ENCODE measurements around the gene HS3ST4. TPM values are rescaled to one million over a fixed set of nuclear protein-coding genes. Genes with fewer than 3 reads are reported as not detected.

The HS3ST4 gene
- total RNA-seq, 1 donor from 2014 or later = 0.18 TPM

- no peak for TF ChIP-seq CTCF (IDR thresholded peaks at IDR 0.05)
- H3K36me3 ChIP-seq = no peaks in the 10 kb centered on the region
- no peak overlapping the region for H3K4me3 ChIP-seq
- ATAC-seq (no peak), DNase-seq (no peak)
- H3K27ac ChIP-seq = no peak overlapping the region
- H3K4me1 ChIP-seq = no peaks in the 10 kb centered on the region
- H3K9me3 ChIP-seq = no peaks in the 10 kb centered on the region
- intact Hi-C loops (cut with DNase I) = no loop called here
- no peaks in the 10 kb centered on the region for H3K27me3 ChIP-seq (ENCODE audit: low read depth)
These were observed 297.1 kb downstream of the HS3ST4 start for GRCh38 chr16:25988882-25989281.

GRCh38 chr16:25996052-25996451, 304.3 kb downstream of the HS3ST4 start:
- DNase-seq (no peak), ATAC-seq (no peak)
- no peak for TF ChIP-seq CTCF (IDR thresholded peaks at IDR 0.05)
- Histone ChIP-seq H3K9me3 (no peaks in the 10 kb centered on the region), H3K27ac (no peak overlapping the region), H3K4me3 (no peak overlapping the region), H3K27me3 (ENCODE audit: low read depth) (no peaks in the 10 kb centered on the region), H3K4me1 (no peaks in the 10 kb centered on the region), H3K36me3 (no peaks in the 10 kb centered on the region)
- intact Hi-C loops (cut with DNase I) = no loop called here

GRCh38 chr16:26005336-26005735, 313.6 kb downstream of the HS3ST4 start:
- ATAC-seq = no peak

GRCh38 chr16:26012376-26012775, 320.6 kb downstream of the HS3ST4 start:
- Histone ChIP-seq H3K36me3 (no peaks in the 10 kb centered on the region), H3K4me3 (no peak overlapping the region), H3K4me1 (no peaks in the 10 kb centered on the region), H3K27me3 (ENCODE audit: low read depth) (no peaks in the 10 kb centered on the region), H3K27ac (no peak overlapping the region), H3K9me3 (peaks cover 5% of the 10 kb centered on the region)
- no peak for ATAC-seq
- DNase-seq = no peak
- intact Hi-C loops (cut with DNase I) = no loop called here
- no peak for TF ChIP-seq CTCF (IDR thresholded peaks at IDR 0.05)

More at GRCh38 chr16:26005336-26005735, 313.6 kb downstream of the HS3ST4 start:
- H3K36me3 ChIP-seq = no peaks in the 10 kb centered on the region
- no peak overlapping the region for H3K4me3 ChIP-seq
- no peak for TF ChIP-seq CTCF (IDR thresholded peaks at IDR 0.05)
- no peaks in the 10 kb centered on the region for H3K27me3 ChIP-seq (ENCODE audit: low read depth)
- H3K27ac ChIP-seq = no peak overlapping the region
- H3K4me1 ChIP-seq = no peaks in the 10 kb centered on the region
- no peak for DNase-seq
- H3K9me3 ChIP-seq = peaks cover 4% of the 10 kb centered on the region
- intact Hi-C loops (cut with DNase I) = no loop called here

GRCh38 chr16:26015776-26016175, 324.0 kb downstream of the HS3ST4 start:
- ATAC-seq (no peak), DNase-seq (no peak)
- H3K27ac ChIP-seq = no peak overlapping the region
- intact Hi-C loops (cut with DNase I) = no loop called here
- no peaks in the 10 kb centered on the region for H3K4me1 ChIP-seq
- no peak for TF ChIP-seq CTCF (IDR thresholded peaks at IDR 0.05)
- H3K4me3 ChIP-seq = no peak overlapping the region
- peaks cover 6% of the 10 kb centered on the region for H3K9me3 ChIP-seq
- H3K36me3 ChIP-seq = no peaks in the 10 kb centered on the region
- H3K27me3 ChIP-seq (ENCODE audit: low read depth) = no peaks in the 10 kb centered on the region

GRCh38 chr16:26016989-26017388, 325.2 kb downstream of the HS3ST4 start:
- ATAC-seq = no peak
- no peak for DNase-seq
- no peak overlapping the region for H3K27ac ChIP-seq
- no peak for TF ChIP-seq CTCF (IDR thresholded peaks at IDR 0.05)
- intact Hi-C loops (cut with DNase I) = no loop called here
- H3K9me3 ChIP-seq = peaks cover 6% of the 10 kb centered on the region
- H3K27me3 ChIP-seq (ENCODE audit: low read depth) = no peaks in the 10 kb centered on the region
- no peak overlapping the region for H3K4me3 ChIP-seq
- H3K36me3 ChIP-seq = no peaks in the 10 kb centered on the region
- no peaks in the 10 kb centered on the region for H3K4me1 ChIP-seq

Data from lower lobe of right lung (tissue), 2 donors.